AG09319 (cell line): Measurements from ENCODE around the gene ITM2C.

Experiments used
- DNase-seq: peaks from one replicate; pipeline ENCODE4 v3.0.0-alpha.2; 2010; ENCODE audit warnings: low read depth; ENCODE audit errors: extremely low read depth
- CTCF ChIP-seq: IDR thresholded peaks from 2 replicates; pipeline ENCODE4 v1.5.1; 2011; ENCODE audit warnings: low read depth, mild to moderate bottlenecking, inconsistent platforms, low read length, moderate library complexity

Gene ITM2C

GRCh38 chr2:230874876-230875275, 10.1 kb downstream of the ITM2C start:
- TF ChIP-seq CTCF, result no peak
- no peak for DNase-seq

- no peak for TF ChIP-seq CTCF
- DNase-seq, result no peak
Observed at GRCh38 chr2:230875347-230876315, 10.9 kb downstream of the ITM2C start.

DNA sequence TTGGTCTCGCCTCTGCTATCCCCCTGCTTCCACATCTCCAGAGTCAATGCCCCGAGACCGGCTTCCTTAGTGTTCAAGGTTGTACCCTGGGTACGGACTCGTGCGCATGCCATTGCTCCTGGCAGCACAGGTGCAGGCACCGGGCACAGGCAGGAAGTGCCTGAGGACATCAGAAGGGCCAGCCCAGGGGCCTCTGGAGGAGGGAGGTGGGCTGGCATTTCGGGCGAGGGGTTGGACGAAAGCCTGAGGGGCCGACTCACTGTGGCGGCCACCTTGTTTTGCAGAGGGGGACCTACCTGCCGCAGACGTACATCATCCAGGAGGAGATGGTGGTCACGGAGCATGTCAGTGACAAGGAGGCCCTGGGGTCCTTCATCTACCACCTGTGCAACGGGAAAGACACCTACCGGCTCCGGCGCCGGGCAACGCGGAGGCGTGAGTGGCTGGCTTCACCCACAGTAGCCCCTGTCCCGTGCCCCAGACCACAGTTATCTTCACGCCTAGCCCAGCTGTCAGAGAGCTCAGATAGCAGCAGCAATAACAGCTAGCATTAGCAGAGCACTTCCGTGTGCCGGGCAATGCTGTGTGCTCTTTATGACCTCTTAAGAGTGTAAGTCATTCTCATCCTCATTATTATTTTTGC, 12.5 kb downstream of the ITM2C start:
- TF ChIP-seq CTCF, result no peak
- DNase-seq, result no peak

DNA sequence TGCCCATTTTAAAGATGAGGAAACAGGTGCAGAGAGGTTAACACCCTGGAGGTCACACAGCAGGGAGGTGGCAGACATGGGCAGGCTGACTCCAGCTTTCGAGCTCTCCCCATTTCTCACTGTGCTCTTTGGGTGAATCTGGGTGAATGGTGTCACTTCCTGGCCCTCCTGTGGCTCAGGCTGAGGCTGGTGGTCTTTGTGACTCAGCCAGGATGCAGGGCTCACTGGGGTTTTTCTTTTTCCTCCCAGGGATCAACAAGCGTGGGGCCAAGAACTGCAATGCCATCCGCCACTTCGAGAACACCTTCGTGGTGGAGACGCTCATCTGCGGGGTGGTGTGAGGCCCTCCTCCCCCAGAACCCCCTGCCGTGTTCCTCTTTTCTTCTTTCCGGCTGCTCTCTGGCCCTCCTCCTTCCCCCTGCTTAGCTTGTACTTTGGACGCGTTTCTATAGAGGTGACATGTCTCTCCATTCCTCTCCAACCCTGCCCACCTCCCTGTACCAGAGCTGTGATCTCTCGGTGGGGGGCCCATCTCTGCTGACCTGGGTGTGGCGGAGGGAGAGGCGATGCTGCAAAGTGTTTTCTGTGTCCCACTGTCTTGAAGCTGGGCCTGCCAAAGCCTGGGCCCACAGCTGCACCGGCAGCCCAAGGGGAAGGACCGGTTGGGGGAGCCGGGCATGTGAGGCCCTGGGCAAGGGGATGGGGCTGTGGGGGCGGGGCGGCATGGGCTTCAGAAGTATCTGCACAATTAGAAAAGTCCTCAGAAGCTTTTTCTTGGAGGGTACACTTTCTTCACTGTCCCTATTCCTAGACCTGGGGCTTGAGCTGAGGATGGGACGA, 13.2 kb downstream of the ITM2C start:
- no peak for DNase-seq
- TF ChIP-seq CTCF, result no peak

GRCh38 chr2:230878599-230879188, 14.0 kb downstream of the ITM2C start:
- no peak for TF ChIP-seq CTCF
- no peak for DNase-seq

DNA sequence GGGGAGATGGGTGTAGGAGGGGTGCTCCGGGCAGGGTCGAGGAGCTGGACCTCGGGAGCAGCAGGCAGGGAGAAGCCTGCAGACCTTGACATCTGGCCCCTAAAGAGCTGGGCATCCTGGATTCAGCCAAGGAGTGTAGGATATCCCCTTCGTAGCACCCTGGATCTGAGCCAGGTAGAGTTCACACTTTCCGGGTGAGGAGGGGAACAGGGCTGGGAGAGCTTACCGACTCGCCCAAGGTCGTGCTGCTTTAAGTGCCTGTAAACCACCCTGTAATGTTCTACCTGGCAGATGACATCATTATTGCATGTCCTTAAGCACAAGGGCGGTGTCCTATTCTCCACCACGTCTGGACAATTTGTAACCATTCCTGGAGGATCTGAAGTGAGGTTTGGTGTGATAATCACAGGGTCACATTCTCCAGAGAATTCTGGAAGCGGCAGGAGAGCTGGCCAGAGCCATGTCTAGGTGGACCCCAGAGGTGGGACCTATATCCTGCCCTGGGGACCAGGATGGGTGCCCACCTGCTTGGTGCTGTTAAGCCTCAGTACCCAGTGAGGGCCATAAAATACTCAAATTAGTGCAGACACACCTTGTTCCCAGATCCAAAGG, 14.6 kb downstream of the ITM2C start:
- DNase-seq, result no peak
- TF ChIP-seq CTCF, result no peak
